ENCODE data around the gene DDX59.
"Not testable (repeated sequence)": the region's sequence is repeated elsewhere in the genome, so short reads cannot be mapped to it uniquely, and the experiment has no call there.

The DDX59 gene

DNA sequence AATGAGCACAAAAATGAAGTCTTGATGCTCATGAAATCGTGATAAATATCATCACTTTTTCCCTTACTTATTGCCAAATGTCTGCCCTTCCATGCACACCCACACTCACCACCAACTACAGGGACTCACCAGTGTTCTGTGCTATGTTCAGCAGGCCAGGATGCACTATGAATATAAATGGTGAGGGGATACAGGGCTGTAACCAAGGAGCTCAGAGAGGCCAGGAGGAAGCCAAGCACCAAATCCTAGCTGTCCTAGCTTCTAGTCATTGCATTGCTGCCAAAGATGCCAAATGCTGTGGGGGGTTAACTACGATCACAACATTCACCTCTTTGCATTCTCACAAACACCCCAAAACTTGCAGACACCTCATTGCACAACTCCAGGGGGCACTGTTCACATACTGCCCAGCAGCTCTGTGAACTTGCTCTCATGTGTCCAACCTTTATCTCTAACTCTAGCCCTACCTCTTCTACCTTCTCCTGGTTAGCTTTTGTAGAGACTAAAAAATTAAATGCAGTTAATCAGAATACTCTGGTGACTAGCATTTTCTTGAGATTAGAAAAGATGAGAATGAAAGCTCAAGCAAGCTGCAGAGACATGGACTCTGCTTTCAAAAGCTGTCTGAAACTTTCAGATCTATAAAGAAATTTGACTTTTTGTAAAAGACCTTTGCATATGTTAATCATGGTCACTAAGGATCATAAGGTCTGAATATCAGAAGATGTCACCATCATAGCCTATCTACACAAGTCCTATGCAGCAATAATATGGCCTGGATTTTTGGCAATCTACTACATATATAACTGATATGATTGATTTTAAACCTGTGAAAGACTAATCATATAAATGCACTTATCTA is 35.2 kb downstream of the DDX59 start:
- TF ChIP-seq, protein P1, sequence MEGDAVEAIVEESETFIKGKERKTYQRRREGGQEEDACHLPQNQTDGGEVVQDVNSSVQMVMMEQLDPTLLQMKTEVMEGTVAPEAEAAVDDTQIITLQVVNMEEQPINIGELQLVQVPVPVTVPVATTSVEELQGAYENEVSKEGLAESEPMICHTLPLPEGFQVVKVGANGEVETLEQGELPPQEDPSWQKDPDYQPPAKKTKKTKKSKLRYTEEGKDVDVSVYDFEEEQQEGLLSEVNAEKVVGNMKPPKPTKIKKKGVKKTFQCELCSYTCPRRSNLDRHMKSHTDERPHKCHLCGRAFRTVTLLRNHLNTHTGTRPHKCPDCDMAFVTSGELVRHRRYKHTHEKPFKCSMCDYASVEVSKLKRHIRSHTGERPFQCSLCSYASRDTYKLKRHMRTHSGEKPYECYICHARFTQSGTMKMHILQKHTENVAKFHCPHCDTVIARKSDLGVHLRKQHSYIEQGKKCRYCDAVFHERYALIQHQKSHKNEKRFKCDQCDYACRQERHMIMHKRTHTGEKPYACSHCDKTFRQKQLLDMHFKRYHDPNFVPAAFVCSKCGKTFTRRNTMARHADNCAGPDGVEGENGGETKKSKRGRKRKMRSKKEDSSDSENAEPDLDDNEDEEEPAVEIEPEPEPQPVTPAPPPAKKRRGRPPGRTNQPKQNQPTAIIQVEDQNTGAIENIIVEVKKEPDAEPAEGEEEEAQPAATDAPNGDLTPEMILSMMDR (IDR thresholded peaks at IDR 0.05; ENCODE audit: low read depth, low read length, missing control alignments): peak; percentile 18
- DNase-seq: no peak
- no peaks in the 10 kb centered on the region for H3K27me3 ChIP-seq (replicated peaks)
- H3K36me3 ChIP-seq (replicated peaks): no peaks in the 10 kb centered on the region
- in situ Hi-C loops (cut with HindIII; ENCODE audit: low pct_ligation_motif_present, low sequenced_read_pairs): no loop called here
- H3K4me3 ChIP-seq (ENCODE audit: low read depth, low read length): no peak overlapping the region
- H3K27ac ChIP-seq: no peak overlapping the region

- in situ Hi-C loops (cut with HindIII; ENCODE audit: low pct_ligation_motif_present, low sequenced_read_pairs): no loop called here
- TF ChIP-seq, protein P1 (IDR thresholded peaks at IDR 0.05; ENCODE audit: low read depth, low read length, missing control alignments): no peak
Measured at GRCh38 chr1:200631375-200631774, 38.3 kb downstream of the DDX59 start.

GRCh38 chr1:200630515-200630899 is 39.2 kb downstream of the DDX59 start:
- H3K27ac ChIP-seq; H3K4me3 ChIP-seq (ENCODE audit: low read depth, low read length); in situ Hi-C loops (cut with HindIII; ENCODE audit: low pct_ligation_motif_present, low sequenced_read_pairs); H3K27me3 ChIP-seq (replicated peaks); H3K36me3 ChIP-seq (replicated peaks); DNase-seq: not testable (repeated sequence)

More at GRCh38 chr1:200631375-200631774, 38.3 kb downstream of the DDX59 start:
- no peaks in the 10 kb centered on the region for H3K36me3 ChIP-seq (replicated peaks)
- H3K4me3 ChIP-seq (ENCODE audit: low read depth, low read length): no peak overlapping the region
- no peak for DNase-seq
- H3K27me3 ChIP-seq (replicated peaks): no peaks in the 10 kb centered on the region
- no peak overlapping the region for H3K27ac ChIP-seq

DNA sequence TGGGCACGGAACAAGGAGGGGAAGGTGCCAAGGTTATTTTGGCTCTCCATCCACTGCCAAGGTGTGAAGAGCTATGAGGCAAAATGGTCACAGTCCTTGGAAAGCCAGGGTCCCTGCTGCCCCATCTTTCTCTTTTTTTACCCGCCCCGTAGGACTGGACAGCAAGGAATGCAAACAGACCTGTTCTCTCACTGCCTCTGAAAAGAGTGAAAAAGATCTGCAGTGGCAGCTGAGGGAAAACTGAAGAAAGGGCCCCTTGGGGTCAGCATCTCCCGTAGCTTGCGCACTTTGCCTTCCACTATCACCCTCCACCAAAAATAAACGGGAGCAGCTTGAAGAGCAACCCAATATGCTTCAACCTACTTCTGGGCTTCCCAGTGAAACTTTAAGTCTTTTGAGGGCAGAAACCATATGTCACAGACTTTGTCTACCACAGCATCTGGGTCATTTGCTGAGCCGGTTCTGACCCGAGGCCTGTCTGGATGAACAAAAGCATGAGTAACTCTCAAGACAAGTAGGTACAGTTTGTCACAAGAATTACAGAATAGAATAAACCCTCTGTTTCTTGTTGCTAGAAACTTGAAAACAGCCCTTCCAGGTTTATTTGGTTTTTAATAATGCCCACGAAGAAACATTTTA is 39.7 kb downstream of the DDX59 start:
- TF ChIP-seq, protein P1 (IDR thresholded peaks at IDR 0.05; ENCODE audit: low read depth, low read length, missing control alignments): no peak
- no peak for DNase-seq
- H3K27me3 ChIP-seq (replicated peaks): no peaks in the 10 kb centered on the region
- in situ Hi-C loops (cut with HindIII; ENCODE audit: low pct_ligation_motif_present, low sequenced_read_pairs): no loop called here
- H3K4me3 ChIP-seq (ENCODE audit: low read depth, low read length): no peak overlapping the region
- H3K36me3 ChIP-seq (replicated peaks): no peaks in the 10 kb centered on the region
- no peak overlapping the region for H3K27ac ChIP-seq

DNA sequence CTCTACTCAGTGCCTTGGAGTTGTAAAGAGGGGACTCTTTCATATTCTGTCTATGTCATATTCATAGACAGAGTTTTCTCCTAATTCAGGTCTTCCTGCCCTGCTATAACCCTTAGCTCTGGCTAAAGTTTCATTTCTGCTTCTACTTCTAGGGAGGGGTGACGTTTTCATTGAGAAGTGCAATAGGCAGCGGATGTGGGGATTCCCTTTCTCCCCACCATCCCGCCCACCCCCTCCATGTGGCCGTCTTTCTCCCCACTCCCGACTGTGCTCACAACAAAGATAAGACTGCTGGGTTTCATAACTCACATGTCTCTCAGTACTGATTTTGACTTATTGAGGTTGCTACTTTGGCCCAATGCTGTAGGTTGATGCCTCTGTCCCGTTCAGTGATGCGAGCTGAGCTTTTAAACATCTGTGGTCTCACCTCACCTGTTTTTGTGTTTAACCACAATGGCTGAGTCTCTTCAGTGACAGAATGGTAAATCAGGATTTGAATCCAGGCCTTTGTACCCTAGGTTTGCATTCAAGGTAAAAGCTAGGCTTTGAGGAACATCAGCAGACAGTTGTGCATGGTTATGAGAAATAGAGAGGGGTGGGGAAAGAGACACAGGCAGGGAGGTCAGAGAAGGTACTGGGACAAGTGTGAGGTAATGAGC is 41.4 kb downstream of the DDX59 start:
- no peak overlapping the region for H3K4me3 ChIP-seq (ENCODE audit: low read depth, low read length)
- TF ChIP-seq, protein P1 (IDR thresholded peaks at IDR 0.05; ENCODE audit: low read depth, low read length, missing control alignments): no peak
- H3K27me3 ChIP-seq (replicated peaks): no peaks in the 10 kb centered on the region
- no peak overlapping the region for H3K27ac ChIP-seq
- in situ Hi-C loops (cut with HindIII; ENCODE audit: low pct_ligation_motif_present, low sequenced_read_pairs): no loop called here
- no peak for DNase-seq
- H3K36me3 ChIP-seq (replicated peaks): no peaks in the 10 kb centered on the region

DNA sequence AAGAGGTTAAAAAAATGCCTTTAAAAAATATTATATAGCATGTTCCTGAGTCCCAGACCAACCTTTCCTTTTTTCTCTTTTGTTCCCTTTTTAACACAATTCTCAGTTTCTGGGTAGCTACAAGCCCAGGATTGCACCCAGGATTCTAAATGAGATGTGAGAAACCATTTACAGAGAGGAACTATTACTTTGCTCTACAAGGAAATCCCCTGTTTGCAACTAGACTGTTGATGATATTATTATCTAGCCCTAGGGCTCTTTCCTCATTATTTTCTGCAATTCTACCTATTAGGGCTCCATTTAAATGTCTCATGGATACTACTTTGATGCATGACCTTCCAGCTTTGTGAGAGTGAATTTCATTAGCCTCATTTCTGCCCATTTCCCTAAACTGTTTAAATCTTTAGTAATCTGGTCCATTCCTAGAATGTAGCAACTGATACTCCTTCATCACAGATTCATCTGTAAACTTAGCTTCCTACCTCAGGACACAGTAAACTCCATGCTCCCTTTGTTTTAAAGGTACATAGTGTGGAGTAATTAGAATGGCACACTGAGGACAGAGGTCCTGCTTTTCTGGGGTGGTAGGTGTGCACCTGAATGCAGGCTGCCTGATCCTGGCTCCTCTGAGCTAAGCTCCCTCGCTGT is 42.0 kb downstream of the DDX59 start:
- TF ChIP-seq, protein P1 (IDR thresholded peaks at IDR 0.05; ENCODE audit: low read depth, low read length, missing control alignments): no peak
- H3K27me3 ChIP-seq (replicated peaks): no peaks in the 10 kb centered on the region
- no peak for DNase-seq
- H3K4me3 ChIP-seq (ENCODE audit: low read depth, low read length): no peak overlapping the region
- H3K27ac ChIP-seq: no peak overlapping the region
- in situ Hi-C loops (cut with HindIII; ENCODE audit: low pct_ligation_motif_present, low sequenced_read_pairs): no loop called here
- H3K36me3 ChIP-seq (replicated peaks): no peaks in the 10 kb centered on the region
